GM19240 (cell line): ENCODE measurements around the gene TSPAN2.
A peak's percentile ranks its signal among the peaks of the same experiment; 100 is the strongest.

Source experiments
- DNase-seq: peaks from one replicate; pipeline ENCODE4 v3.0.0; 2011; ENCODE audit warnings: low spot score; ENCODE audit not compliant: insufficient read length

TSPAN2 gene

DNA sequence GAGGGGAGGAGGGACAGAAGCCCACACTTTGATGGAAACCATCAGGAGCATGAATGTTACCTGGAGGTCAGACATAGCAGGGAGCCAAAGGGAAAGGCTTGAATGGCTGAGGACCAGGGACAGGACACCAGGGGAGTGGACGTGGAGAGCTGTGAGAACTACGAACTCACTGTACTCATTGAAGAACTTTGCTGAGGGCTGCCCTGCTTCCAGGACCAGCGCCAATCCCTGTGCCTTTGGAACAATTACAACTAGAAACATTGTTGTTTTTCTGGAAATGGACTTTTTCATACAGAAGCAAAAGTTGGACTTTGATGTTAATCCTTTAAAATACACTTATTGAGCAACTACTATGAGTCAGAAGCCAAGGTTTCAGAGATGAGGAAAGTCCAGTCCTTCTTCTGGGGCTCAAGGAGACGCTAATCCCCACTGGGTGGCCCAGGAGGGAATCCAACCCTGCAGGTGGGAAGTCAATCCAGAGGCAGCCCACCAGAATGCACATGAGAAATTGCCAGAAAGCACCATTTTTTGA is 12.9 kb downstream of the TSPAN2 start:
- no peak for DNase-seq

DNA sequence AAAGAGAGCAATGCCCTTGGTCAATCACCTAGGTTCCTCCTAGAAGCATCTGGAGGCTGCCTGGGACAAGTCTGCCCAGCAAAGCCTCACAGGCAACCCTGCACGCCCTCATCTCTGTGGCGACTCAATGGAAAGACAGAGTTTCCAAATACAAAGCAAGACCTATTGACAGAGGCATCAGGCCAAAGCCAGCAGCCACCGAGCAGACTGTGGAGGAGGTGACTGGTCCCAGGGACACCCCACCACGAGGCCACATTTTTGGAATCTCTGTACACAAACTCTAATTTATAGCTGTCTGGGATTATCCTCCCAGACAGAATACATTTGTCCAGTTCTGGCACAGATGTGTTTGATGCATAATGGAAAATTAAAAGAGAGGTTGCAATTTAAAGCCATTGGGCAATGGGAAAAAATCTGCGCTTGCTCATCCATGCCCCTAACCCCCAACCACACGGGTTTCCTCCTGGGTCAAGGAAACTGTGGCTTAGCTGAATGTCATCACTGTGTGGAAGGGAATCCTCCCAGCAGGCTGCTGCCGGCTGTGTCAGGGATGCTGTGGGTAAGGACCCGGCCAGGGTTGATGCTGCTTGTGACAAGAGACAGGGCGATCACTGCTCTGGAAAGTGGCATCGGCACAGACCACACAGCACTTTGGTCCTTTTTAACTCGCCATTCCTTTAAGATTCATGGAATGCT is 14.3 kb downstream of the TSPAN2 start:
- DNase-seq = no peak

DNA sequence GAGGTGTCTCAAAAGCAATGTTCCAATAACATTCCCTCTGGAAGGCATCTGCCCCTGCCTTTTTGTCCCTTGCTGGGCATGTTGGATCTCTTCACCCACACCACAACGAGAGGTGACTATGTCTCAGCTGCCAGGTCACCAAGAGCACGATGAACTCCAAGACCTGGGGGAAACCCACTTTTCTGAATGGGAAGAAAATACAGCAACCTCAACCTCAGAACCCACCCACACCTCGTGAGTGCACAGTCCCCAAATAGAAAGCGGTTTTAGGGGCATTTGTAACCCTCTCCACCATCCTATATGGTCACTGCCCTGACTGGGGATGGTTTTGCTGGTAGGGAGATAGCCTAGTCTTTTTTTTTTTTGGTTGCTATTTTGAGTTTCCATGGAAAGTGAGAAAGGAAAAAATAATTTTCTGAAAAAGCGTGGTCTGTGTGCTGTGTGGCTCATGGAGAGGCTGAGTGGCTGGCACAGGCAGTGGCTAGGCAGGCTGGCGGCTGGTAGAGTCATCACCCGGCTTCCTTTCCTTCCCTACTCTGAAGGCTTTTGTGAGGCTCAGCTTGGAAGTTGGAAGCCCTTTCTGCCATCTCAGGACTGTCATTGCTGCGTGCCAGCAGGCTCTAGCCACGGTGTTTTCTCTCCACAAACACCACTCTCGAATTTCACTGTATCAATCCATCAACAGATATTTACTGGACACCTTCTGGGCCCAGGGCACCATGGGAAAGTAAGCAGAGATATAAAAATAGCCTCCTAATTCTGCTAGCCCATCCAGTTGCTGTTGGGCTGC is 15.8 kb downstream of the TSPAN2 start:
- DNase-seq = no peak

DNA sequence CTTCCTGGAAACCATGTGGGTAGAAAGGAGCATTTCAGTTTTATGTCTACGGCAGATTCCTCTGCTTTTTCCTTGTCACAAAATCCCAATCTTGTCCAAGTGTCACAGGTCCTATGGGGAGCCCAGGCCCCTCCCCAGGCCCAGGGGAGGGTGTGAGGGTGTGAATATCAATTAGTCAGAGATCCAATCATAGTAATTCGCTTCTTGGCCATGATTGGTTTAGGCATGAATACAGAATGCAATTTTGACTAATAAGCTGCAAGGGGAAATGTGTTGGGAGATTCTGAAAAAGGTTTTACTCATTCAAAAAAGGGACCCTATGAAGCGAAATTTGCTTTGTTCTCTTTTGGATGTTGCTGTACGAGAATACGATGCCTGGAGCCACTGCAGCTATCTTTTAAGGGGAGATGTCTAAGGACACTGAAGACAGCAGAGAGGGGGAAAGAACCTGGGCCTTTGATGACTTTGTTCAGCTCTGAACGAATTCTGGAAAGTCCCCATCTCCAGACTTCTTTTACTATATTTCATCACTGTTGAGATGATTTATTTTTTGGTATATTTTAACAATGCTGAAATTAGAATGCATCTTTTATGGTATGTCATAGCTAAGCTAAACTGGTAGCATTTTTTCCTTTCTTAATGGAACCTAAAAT is 18.2 kb downstream of the TSPAN2 start:
- DNase-seq = no peak

DNA sequence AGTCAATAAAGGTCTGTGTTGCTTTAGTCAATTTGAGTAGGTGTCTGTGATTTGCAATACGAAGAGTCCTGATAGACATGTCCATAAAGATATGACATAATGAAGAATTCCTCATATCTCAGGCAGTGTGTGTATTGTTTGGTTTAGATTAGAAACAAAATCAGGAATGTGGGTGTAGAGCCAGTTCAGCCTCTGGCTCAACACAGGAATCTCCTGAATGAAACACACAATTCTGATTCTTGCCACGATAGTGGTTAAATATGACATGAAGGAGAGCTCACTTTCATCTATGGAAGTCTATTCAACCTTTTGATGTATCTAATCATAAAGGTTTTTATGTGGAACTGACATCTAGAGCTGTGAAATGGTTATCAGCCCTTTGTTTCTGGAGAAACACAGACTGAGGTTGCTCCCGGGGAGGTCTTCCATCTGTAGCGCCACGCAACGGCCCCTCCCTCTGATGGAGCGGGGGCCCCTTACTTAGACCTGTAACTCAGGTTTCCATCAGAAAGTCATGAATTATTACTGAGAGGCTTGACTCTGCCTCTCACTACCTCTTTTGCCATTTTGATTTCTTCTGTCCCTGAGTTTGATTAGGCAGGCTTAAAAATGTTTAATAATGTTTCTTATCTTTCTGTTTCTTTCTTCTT is 19.5 kb downstream of the TSPAN2 start:
- DNase-seq = no peak

DNA sequence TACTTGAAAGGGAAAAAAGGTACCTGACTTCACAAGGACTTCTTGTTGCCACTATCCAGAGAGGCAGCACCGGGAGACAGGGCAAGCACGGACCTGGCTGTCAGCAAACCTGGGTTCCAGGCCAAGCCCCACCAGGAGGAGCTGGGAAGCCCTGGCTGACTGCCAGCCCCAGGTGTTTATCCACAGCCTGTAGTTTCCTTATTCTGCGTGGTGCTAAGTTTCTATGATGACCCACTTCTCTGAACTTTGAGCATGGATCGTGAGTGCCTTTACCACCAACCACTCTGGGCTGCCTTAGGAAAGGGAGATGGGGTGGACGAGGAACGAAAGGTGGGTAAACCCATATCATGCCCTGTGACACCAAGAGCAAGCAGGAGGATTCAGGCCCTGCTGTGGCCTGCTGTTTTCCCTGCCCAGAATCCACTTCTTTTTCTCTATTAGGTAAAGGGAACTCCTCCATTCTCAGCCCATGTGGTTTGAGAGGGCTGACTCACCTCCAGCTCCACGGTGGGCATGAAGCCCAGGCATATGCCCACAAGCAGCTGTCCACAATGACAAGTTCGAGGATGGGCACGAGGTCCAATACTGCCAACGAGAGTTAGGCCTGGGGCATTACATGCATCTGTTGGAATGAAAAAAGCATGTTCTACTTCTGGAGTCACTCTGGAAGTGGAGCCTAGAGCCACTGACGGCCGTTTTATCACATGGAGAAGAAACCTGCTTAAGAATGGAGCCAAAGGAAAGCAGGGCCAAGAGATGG is 20.3 kb downstream of the TSPAN2 start:
- no peak for DNase-seq

DNA sequence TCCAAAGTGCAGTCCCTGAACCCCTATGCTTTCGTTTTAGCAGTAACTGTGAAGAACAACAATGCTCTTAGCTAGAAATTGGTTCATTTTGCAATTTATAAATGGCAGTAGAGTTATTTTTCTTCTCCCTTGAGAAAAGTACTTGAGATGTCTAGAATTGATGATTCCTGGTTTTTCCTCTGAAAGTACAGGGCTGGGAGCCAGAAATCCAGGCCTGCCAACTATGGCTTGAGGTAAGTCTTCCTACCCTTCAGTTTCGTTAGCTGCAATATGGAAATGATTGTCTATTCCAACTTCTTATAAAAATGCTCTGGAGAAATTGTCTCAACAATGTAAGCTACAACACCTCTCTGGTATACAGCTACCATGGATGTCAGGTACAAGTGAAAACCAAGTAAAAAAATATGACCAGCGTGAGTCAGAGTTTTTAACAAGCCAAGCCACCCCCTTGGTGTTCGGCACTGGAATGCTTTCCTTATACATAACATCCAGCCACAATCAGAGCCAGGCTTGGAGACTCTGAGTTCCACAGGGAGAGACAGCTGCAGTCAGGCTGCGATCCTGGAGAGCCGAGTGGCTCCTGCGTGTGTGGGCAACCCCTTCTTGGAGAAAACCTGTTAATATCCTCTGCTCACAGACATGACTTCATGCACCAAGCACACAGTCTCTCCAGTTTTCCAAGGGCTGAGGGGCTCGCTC is 22.0 kb downstream of the TSPAN2 start:
- DNase-seq = no peak

DNA sequence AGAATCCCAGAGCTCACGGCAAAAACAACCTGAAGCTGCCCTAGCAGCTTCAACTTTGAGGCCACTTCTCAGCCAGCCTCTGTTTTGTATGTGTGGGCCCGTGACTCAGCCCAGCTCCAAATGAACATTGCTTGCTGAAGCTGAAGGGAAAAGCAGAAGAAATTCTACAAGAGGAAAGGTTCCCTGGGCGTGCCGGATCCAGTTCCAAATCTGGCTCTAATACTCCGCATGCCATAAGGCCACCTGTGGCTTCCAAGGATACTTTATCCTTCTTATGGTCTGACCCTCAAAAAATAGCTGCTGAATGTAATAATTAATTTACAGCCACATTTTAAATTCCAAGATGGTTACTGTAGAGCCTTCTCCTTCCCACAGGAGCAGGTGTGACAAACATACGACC is 24.3 kb downstream of the TSPAN2 start:
- DNase-seq = no peak

DNA sequence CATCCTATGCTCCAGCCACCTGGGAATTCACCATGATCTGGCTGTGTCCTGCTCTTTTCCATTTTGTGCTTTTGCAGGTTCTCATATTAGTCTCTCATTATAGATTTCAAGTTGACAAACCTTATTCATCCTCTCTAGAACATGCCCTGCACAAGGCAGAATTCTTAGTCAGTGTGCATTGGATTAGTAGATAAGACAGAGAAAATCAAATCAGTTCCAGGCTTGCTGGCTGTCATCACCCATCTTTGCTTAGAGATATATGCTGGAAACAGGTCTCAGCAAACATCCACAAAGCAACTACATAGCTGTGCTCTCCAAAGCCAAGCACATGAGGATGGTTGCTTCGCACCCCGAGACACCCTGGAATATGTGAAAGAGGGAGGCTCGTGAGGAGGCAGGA is 24.8 kb downstream of the TSPAN2 start:
- no peak for DNase-seq

DNA sequence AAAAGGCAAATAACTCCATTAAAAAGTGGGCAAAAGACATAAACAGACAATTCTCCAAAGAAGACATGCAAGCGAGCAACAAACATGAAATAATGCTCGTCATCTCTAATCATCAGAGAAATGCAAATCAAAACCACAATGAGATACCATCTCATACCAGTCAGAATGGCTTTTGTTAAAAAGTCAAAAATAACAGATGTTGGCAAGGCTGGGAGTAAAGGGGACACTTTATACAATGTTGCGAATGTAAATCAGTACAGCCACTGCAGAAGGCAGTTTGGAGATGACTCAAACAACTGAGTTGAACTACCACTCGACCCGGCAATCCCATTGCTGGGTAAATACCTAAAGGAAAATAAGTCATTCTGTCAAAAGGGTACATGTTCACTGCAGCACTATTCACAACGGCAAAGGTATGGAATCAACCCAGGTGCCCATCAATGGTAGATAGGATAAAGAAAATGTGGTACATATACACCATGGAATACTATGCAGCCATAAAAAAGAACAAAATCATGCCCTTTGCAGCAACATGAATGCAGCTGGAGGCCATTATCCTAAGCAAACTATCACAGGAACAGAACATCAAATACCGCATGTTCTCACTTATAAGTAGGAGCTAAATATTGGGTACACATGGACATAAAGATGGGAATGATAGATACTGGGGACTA is 25.9 kb downstream of the TSPAN2 start:
- DNase-seq = no peak

DNA sequence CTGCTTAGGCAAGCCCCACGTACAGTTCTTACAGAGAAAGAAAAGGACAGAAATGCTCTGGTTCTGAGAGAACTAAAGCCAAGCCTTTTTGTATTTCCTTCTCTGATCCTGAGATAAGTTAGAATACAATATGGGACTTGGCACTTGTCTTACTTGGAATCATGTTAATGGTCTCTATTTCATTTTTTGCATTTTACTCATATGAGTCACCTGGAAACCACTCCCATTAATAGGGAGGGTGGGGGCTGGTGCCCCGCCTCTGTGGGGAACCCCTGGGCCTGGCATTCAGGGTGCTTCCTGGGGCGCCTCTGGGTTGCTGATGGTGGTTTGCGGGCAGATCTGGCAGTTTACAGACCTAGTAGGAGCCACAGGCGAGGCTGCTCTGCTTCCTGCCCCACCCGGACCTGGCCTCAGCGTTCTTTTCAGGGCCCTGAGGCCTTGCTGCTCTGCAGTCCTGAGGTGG is 26.7 kb downstream of the TSPAN2 start:
- DNase-seq = no peak

DNA sequence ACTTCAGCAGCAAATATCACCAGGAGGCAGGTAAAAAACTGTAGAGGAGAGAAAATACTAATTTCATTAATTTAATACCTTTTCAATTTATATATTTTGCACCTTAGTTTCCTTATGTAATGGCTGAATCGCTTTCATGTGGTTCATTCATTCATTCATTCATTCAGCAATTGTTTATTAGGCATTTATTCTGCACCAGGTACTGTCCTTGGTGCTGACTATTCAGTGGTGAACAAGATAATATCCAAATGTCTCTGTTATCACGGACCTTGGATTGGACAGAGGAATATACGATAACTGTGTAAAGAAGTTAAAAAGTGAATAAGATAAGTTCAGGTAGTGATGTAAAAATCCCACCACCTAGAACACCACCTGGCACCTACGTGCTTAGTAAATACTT is 28.8 kb downstream of the TSPAN2 start:
- no peak for DNase-seq

DNA sequence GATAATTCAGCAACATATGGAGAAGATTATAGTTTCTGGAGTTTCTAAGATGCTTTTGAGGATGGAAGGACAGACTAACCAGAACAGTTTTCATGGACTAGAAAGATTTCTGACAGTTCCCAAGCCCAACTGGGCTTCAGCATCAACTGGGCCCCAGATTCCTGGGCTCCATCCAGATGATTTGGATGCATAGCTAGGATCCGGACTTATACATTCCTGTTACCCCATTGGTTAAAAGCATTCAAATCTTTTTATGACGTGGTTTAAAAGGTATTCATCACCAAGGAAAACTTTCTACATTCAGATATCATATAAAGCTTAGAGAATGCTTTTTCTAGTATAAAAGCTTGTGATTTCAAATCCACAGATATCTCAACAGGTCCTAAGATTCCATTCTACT is 30.0 kb downstream of the TSPAN2 start:
- DNase-seq = no peak

DNA sequence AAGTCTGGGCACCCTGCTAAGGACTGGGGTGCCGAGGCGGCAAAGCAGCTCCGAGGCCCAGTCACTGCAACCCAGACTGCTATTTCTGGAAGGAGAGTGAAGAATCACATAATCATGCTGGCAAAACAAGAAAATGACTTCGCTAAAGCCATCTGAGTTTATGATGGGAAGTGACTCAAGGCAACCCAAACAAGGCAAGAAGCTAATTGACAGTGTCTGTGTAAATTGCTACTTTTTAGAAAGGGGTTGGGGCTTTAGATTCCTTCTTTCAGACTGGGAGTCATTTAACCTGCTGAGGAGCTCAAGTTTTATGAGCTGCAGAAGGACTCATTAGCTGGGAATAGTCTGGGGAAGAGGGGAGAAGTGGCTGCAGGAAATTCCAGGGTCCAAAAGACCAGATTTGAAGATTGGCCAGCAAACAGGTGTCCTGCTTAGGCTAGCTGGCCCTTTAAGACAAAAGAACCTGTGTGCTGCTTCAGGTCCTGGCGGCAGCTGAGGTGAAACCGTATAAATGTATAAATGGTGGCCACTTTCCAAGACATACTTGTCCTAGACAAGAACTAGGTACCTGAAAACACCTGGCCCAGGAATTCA is 31.5 kb downstream of the TSPAN2 start:
- DNase-seq = no peak

DNA sequence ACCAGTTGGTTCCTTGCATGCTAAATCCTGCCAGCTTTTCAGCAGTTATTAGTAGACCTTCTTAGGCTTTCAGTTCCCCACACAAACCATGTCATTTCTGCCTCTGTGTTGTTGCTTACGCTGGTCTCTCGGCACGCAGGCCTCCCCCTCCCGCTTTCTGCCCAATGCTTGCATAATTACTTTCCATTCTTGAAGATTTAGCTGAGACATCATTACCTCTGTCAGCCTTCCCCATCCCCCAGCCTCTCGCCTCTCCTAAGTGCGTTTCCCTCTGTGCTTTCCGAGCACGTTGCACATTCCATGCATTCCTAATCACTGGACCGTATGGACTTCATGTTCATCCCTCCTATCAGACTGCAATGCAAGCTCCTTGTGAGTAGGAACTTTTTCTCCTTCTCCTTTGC is 32.9 kb downstream of the TSPAN2 start:
- no peak for DNase-seq

DNA sequence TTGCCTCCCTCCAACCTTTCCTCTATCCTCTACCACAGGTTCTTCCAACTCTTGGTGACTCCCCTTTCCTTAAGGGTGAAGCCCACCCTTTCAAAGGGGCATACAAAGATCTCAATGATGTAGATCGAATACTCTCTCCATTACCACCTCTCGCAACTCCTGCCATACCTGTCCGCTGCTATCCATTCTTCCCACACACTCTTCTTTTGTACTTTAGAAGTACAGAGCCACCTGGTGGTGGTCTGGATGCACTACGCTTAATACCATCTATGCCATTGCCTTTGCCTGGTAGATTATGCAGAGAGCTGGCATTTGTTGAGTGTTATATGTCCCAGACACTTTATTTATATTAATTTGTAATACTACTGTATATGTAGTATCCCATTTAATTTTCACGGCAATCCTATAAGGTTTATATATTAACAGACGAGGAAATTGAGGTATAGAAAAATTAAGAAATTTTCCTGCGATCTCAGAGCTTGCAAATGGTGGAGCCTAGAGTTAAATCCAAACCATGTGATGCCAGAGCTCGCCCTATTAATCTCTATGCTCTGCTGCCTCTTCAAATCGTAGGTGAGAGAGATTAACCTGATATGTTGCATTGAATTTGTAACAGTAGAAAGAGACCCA is 36.7 kb downstream of the TSPAN2 start:
- peak; percentile 30 for DNase-seq

DNA sequence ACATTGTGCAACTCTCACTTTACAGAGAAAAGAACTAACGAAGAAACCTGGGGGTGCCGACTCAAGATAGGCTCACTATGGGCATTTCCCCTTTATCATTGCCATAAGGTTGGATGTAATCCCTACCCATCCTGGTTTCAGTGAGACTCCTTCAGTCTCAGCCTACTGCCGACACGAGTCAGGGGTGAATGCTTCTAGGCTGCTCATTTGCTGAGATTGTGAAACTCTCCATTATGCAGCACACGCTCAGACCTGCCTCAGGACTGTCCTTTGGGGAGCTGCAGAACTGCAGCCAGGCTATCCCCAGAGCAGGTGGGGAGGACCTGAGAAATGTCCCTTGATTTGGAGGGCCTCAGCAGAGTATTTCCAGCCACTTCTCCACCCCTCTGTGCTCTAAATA is 37.5 kb downstream of the TSPAN2 start:
- DNase-seq = no peak

DNA sequence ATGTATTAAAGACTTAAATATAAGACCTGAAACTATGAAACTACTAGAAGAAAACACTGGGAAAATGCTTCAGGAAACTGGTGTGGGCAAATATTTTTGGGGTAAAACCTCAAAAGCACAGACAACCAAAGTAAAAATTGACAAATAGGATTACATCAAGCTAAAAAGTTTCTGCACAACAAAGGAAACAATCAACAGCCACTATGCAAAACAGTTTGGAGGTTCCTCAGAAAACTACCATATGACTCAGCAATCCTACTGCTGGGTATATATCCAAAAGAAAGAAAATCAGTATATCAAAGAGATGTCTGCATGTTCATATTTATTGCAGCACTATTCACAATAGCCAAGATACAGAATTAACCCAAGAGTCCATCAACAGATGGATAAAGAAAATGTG is 42.6 kb downstream of the TSPAN2 start:
- DNase-seq = no peak

DNA sequence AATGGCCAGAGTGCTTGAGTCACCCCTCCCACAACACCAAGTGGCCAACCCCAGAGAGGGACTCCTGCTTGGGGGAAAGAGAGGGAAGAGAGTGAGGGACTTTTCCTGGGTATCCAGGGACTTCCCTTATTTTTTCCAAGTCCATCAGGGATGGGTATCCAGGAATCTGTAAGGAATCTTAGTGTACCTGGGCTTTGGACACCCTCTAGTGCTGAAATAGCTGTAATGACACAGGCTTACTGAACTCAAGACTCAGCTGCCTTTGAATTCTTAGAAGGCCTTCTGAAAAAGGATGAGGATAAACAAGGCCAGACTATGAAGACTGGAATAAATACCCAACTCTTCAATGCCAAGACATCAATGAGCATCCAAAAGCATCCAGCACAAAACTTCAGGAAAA is 47.6 kb downstream of the TSPAN2 start:
- DNase-seq = no peak
